ENCODE measurements around the gene BAG5.

The BAG5 gene

DNA sequence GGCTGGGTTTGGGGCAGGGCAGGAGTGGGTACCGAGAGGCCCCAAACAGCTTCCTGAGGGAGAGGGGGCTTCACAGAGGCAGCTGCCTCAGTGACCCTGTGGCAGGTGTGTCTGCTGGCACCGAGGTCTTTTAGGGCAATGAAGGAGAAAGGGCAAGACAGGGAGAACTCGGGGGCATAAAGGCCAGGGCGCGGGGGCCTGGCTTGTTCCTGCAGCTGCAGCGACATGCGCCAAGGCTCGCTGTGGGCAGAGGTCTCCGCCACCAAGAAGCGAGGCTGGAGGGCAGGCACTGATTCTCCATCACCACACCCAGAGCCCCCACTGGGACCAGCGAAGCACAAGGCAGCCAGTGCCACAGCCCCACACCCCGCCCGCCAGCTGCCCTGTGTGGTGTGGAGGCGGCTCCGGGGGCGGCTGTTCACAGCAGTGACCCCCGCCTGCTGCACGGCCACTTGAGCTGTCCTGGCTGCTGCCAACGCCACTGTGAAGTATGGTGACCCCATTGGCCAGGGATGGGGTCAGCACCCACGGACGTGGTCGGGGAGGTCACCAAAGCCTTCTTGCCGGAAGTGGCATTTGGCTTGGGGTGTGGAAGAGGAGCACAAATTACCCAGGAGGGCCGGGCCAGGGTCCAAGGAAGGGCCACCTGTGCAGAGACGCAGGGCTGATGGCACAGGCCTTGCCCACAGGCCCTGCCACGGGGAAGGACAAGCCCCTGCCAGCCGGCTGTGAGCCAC lies 16.4 kb downstream of the BAG5 start:
- no peak for DNase-seq

DNA sequence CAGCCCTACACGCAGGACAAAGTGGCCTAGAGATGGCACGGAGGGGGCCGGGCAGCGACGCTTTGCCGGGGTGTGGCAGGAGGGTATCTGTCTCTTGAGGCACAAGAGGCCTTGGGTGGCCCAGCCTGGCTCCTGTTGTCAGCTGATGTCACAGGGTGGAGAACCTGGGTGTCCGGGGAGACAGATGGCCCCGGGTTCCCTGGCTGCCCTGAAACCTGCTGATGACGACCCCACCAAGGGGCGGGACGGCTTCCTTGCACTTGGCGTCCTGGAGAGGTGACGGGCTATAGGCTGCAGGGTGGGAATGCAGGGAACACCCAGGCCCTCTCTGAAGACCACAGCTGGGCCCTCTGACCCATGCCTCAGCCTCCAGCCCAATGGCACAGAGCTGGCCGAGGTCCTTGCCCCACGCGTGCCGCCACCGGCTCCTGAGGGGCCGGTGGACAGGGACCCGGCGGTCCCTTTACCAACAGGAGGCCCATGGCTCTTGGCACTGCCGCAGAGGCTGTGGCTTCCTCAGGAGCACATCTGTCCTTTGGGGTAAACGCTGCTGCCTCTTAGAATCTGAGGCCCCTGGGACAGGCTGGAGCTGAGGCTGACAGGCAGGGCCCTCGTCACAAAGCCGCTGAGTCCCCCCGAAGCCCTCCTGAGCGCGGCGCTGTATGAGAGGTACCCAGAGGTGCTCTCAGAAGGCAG lies 17.1 kb downstream of the BAG5 start:
- DNase-seq, result no peak

DNA sequence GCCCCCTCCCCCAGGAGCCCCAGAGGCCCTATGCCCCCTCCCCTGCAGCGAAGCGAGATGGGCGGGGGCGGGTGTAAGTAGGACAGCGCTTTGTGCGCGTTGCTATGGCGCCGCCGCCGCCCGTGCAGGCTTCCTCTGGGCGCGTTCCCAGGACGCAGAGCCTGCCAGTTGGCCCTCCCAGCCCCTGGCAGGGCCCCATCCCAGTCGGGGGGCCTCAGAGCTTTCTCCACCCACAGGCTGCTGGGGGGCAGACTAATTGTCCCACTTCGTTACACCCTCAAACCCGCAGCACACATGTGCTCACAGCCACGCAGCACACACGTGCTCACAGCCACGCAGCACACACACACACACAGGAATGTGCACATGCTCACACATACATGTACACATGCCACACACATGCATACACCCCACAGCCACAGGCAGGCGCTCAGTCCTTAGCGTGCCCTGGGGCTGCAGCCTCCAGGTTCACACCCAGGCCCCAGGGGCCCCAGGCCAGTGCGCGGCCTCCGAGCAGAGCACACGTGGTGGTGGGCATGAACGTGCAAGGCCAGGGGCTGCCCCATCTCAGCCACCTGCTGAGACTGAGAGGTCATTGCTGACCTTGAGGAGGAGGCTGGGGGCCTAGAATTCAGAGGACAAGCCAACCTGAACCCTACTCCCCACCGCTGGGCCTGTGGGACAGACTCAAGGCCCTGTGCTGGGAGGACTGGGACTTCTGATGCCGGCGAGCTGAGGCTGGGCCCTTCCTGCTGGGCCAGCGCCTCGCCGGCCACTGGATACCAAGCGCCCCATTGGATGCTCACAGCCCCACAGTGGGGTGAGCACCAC lies 17.9 kb downstream of the BAG5 start:
- no peak for DNase-seq

DNA sequence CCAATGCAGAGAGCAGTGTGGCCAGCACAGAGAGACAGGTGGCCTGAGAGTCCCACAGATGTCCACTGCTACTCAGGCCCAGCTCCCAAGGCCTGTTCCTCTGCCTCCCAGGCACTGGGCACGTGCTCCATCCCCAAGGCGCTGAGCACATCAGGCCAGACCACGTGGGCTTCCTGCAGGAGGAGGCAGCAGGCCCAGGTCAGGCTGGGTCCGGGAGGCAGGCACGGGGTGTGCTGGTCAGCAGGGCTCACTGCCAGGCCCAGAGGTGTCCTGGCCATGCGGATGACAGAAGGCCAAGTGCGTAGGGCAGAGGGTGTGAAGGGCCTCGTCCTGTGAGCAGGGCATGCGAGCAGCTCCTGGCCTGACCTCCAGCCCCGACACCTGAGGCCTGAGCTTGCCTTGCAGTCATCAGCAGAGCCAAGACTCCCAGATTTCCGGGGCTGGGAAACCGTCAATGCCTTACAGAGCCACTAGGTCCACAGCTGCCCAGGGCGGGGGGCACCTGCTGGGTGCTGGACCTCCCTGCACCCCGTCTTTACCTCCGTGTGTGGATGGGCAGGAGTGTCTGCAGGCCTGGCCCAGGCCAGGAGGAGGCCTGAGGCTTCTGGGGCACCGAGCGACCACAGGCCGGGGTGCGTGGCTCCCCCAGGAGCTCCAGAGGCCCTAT lies 18.6 kb downstream of the BAG5 start:
- DNase-seq, result no peak

DNA sequence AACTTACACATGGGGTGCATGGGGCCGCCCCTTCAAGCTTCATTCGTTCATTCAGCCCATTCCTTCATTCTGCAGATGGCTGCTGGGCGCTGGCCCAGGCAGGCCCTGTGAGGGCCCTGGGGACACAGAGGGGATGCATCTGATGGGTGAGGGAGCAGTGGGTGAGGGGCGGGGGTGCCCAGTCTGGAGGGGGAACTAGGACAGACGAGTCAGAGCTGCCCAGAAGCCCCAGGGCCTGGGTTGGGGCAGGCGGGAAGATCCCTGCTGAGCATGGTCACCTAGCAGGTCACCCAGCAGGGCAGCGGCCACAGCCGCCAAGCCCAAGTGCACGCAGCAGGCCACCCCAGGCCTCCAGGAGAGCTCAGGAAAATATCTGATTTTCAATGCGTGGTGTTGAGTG lies 19.3 kb downstream of the BAG5 start:
- DNase-seq, result no peak

GRCh38 chr14:103542605-103543088 lies 19.8 kb downstream of the BAG5 start:
- DNase-seq, result no peak

DNA sequence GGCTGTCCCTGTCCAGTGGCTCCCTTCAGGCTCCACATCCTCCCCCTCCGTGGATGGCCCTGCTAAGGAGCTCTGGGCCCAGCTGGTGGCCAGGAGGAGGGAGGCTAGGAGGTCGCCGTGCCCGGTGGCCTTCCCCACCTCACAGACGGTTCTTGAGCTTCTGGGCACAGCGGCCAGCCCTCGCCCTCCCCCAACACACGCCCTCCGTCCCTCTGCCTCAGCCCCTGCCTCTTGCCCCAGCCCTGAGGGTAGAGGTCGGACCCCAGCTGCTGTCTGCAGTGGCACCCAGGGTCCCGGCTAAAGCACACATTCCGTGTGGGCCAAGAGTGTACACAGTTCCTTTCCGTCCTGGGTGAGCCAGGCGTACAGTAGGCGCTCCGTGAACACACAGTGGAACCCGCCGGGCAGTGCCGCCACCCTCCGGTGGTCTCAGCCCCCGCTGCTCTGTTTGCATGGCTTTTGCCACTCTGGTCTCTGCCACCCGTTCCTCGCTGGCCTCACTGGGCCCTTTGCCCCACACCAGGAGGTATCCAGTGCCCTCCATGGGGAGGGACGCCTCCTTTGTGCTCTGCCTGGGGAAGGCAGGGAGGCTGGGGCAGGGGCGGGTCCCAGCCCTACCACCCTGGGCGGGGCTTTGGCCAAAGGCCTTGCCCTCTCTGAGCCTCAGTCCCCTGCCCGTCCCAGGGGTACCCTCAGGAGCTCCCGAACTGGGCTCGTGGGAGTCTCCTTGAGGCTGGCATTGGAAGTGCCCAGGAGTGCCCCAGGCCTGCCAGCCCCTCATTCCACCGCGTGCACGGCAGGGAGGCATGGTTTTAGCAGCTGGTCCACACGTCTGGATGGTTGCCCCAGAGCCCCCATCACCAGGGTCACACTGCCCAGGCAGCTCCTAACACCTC lies 20.5 kb downstream of the BAG5 start:
- DNase-seq, result no peak

GRCh38 chr14:103540821-103541708 lies 21.4 kb downstream of the BAG5 start:
- DNase-seq, result no peak

DNA sequence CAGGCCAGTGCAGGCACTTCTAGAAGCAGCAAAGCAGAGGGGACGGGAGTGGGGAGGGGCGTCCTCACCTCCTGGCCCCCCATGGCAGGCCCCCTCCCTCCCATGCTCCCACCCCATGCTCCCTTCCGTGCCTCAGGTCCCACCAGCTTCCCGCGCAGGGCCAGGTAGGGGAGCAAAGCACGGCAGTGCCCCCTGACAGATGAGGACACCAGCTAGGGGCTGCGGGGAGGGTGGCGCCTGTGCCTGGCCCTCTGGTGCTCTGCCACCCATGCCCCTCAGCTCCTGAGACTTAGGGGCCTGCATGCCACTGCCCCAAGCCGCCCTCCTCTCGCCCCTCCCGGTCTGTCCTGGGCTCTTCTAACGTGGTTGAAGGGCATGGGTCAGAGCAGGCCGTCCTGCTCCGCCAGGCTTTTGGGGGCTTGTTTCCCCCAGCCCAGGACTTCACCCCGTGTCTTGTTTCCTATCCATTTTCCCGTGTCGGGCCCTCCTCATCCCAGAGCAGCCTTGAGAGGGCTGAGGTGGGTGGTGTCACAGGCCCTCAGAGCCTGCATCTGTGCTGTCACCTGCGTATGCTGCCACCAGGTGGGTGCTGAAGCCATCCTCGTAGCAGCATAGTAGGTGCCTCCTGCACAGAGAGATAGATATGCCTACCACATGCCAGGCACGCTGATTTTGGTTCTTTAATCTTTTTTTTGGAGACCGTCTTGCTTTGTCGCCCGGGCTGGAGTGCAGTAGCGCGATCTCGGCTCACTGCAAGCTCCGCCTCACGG lies 23.2 kb downstream of the BAG5 start:
- no peak for DNase-seq

- no peak for DNase-seq
These were observed 24.0 kb downstream of the BAG5 start for GRCh38 chr14:103538291-103539055.

- DNase-seq, result no peak
These were observed 25.1 kb downstream of the BAG5 start for GRCh38 chr14:103537175-103537990.

GRCh38 chr14:103536693-103537092 lies 25.8 kb downstream of the BAG5 start:
- DNase-seq, result no peak

- no peak for DNase-seq
These were observed 26.4 kb downstream of the BAG5 start for GRCh38 chr14:103535891-103536565.

- DNase-seq, result no peak
These were observed 27.2 kb downstream of the BAG5 start for GRCh38 chr14:103535081-103535890.

DNA sequence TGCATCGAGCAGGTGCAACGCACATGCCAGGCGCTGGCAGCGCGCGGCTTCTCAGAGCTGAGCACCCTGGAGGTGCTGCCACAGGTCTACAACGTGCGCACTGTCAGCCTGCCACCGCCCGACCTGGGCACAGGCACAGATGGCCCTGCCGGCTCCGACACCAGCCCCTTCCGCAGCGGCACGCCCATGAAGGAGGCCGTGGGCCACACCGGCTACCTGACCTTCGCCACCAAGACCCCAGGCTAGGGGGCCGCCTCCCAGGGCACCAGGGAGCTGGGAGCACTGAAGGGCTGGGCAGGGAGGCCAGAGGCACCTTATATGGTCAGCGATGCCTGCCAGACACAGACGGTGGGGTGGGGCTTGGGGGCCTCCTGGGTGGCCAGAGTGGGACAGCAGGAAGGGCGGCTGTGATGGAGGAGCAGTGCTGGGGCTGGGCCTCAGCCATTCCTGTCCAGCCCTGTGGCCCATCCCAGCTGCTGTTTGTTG lies 27.8 kb downstream of the BAG5 start:
- no peak for DNase-seq

DNA sequence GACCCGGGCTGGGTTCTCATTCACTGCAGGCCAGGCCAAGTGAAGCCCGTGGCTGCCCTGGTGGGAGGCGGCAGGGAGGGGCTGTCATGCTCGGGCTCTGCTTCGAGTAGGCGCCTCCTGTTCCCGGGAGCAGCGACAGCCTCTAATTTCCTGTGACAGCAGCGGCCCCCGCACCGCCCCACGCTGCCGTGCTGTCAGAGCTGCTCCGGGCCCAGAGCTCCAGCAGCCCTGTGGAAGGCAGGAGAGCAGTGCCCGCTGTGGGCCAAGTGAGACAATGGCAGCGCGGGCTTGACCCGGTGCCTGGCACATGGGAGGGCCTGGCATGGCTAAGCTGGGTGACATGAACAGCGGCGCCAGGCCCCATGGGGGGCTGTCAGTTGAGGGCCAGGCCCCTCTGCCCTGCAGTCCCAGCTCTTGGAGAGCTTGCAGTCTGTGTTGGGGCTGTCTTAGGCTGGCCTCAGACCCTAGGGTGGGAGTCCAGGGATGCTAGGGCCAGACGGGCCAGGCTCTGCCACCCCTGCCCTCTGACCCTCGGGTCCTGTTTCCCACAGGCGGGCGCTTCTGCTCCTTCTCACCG lies 28.4 kb downstream of the BAG5 start:
- DNase-seq, result no peak

All from activated CD8-positive, alpha-beta memory T cell treated with anti-CD3 and anti-CD28 coated beads, Interleukin-2, amount 50 U/mL, for 48 hours (primary cell).